ENCODE data around the gene GNPTG. TPM values are rescaled to one million over a fixed set of nuclear protein-coding genes. Genes with fewer than 3 reads are reported as not detected.

GNPTG gene
- total RNA-seq, 1 donor from 2014 or later: 25.7 TPM

DNA sequence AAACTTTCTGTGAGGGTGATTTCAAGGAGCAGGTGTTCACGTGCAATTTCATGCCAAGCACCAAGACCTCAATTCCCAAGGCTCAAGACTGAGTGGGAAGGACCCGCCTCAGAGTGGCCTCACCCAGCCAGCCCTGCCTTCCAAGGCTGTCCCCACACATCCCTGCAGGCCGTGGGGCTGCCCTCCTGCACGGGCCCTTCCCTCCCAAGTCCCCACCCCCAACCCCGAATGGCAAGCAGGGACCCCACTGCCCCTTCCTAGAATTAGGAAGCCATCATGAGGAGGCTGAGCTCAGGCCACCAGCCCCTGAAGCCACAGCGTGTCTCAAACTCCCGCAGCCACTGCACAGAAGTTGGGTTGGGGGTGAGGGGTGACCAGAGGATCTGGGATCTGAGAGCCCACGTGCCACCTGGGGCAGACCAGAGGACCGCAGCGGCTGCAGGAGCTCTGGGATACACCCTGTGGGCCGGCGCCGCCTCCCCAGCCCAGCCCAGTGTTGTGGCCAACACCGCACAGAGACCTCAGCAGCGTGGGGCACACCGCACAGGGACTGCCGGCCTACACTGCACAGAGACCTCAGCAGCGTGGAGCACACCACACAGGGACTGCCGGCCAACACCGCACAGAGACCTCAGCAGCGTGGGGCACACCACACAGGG, 20.7 kb downstream of the GNPTG start:
- ATAC-seq: no peak

DNA sequence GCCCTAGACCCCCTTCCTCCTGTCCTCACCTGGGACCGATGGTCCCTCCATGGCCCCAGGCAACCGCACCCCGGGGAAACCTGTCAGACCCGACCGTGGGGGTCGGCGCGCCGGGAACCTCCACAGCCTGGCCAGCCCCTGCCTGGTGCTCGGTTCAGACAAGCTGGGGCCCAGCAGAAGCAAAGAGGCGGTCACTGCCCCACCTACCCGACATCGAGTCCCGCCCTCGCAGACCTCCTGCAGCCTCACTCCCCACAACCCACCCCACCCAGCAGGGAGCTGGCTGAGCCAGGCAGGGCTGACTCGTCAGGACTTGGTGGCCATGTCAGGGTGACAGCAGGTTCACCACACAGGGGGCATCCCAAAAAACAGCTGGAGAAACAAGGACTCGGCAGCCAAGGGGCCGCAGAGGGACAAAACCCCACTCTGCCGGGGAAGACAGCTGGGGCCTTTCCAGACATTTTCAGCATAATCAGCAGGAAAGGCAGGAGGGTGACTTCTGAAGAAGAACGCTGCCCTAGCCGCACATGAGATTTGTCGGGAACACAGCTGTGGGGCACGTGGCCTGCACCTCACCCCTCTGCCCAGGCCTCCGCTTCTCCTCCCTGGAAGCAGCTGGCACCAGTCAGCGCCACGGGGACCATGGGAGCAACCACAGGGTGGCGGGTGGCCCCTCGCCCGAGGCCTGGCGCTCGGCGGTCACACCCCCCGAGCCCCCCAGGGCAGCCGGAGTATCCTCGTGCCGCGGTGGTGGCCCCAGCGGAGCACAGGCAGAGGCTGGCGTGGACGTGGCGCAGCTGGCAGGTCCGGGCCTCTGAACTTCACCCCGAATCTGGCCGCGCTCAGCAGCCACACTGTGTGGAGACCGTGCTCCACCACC, 22.9 kb downstream of the GNPTG start:
- ATAC-seq: no peak

DNA sequence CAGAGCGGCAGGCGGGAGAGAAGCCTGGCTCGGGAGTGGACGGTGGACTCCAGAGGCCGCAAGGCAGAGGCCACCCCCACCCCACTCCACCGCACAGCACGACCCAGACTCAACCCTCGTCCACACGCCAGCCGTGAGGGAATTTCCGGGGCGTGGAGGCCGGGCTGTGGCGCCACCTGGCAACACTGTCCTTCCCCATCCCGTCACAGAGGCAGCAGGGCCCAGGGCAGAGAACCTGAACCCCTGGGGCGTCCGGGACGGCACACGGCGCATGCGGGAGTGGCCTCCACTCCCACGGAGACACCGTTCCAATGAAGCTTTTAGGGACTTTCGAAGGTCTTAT, 23.5 kb downstream of the GNPTG start:
- ATAC-seq: no peak

DNA sequence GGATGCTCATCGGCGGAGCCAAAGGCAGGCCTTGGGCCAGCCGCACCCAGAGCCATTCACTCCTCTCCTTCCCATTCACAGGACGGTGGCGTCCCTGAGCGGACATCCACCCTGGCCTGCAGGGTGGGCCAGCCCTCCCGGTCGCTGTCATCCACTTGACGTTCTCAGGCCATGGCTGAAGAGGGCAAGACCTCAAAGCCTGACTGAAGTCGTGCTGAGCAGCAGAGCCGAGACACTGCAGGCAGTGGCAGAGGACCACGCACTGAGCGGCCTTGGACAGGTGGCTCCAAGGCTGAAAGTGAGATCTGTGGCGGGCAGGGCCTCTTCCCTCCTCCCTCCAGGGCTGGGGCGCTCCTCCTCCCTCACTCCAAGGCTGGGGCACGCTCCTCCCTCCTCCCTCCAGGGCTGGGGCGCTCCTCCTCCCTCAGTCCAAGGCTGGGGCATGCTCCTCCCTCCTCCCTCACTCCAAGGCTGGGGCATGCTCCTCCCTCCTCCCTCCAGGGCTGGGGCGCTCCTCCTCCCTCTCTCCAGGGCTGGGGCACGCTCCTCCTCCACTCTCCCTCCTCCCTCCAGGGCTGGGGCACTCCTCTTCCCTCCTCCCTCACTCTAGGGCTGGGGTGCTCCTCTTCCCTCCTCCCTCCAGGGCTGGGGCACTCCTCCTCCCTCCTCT, 24.1 kb downstream of the GNPTG start:
- ATAC-seq: peak; percentile 3

DNA sequence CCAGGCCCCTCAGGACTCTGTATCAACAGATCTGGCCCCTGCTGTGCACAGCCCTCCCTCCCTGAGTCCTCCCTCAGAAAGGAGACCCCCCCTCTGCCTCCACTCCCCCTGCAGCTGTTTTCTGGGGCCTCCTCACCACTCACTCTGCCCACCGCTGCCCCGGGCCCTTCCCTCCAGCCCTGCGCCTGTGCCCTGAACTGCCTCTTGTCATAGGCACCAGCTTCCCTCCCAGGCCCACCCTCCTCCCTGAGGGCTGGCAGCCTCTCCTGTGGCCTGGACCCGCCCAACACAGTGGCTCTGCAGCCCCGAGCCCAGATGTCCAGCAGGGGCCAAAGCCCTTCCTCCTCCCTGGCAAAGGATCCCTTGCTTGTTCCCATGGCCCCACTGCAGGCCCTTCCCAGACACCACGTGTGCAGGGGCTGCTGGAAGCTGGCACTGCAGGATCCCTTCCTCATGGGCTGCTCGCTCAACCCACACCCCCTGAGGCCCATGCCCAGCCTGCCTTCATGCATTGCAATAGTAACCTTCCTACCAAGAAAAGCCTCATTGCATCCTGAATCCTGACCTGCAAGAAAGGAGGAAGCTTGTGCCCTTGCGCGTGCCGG, 25.8 kb downstream of the GNPTG start:
- no peak for ATAC-seq

DNA sequence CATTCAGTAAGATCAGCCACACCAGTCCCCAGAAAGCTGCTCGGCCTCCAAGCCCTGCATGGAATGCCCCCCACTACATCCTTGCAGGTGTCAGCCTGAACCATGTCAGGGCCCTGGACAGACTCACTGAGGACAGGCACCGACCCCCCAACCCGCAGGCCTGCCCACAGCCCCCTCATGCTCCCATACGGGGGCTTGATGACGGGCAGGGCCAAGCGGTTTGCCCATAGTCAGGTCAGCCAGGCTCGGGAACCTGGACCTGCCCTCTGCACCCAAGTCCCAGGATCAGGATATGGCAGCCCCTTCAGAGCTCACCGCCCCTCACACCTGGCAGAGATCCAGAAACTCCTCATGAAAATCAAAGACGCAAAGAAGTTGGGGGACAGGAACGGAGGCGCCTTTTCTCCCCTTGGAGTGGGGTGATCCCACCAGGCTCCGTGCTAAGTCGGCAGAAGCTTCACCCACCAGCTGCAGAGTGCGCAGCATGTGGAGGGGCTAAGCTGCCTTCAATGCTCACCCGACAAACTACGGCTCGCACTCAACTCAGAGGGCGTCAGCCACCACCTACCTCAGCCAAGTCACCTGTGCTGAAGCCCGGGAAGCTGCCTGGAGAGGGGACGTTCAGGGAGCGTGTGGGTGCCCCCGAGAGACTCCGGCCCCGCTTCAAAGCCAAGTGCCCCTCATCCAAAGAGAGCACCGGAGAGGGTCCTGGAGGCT, 26.5 kb downstream of the GNPTG start:
- no peak for ATAC-seq

DNA sequence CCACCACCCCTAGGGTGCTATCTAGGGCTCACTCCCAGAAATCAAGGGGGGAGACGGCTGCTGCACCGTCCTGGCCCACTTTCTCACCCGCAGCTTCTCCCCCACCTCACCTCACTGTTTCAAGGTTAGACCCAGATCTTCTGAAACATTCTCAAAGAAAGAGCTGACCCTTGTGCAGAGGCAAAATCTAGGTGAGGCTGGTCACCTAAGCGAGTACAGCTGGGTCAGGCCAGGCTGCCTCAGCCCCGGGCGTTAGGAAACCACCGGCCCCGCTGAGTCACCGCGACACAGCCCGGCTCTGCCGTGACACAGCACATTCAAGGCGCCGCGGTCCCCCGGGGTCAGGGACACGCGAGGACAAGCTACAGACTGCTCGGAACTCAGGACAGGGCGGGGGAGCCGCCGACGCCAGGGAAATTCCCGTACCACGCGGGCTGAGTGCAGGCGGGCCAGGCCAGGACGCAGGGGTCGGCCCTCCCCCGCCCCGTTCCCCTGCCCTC, 27.1 kb downstream of the GNPTG start:
- peak; percentile 82 for ATAC-seq

DNA sequence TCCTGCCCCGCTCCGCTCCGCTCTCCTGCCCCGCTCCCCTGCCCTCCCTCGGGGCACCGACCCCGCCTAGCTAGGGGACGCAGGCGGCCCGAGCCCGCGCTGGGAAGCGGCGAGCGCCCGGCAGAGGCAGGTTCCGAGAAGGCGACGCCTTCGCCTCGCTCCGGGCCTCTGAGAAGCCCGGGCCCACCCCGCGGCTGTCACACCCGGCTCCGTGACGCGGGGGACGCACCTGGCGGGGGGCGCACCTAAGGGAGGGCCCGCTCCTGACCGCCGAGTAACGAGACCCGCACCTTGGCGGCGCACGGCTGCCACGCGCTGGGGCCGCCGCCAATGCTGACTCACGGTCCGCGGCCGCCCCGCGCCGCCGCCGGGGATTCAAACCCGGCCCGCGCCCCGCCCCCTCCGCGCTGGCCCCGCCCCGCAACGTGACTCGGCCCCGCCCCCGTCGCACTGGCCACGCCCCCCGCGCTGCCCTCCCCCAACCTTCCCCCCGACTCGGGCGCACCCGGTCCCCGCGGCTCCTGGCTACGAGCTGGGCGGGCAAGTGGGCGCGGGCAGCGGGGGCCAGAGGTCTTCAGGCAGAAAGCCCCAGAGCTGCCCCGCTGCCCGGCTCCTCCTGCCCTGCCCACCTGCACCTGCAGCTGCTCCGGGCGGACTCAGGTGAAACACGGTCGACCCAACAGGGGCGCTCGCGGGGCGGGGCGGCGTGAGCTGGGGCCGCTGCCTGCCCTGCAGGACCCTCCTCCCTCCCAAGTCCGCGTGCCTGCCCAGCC, 27.8 kb downstream of the GNPTG start:
- peak; percentile 76 for ATAC-seq

DNA sequence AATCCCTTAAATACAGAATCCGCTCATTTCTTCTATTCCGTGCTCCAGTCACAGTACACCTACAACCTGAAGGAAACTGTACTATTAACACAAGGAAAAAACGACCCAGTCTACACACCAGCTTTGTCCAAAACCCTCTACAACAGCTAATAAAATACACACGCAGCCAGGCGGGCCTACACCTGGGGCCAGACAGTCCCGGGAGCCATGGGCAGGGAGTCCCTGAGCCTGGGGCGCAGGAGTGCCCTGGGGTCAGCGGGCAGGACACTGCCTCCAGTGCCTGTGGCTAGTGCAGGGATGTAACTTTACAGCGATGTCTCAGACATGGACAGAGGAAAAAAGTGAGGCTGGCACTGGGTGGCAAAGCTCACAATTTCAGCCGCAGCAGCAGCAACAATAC, 28.5 kb downstream of the GNPTG start:
- ATAC-seq: no peak

DNA sequence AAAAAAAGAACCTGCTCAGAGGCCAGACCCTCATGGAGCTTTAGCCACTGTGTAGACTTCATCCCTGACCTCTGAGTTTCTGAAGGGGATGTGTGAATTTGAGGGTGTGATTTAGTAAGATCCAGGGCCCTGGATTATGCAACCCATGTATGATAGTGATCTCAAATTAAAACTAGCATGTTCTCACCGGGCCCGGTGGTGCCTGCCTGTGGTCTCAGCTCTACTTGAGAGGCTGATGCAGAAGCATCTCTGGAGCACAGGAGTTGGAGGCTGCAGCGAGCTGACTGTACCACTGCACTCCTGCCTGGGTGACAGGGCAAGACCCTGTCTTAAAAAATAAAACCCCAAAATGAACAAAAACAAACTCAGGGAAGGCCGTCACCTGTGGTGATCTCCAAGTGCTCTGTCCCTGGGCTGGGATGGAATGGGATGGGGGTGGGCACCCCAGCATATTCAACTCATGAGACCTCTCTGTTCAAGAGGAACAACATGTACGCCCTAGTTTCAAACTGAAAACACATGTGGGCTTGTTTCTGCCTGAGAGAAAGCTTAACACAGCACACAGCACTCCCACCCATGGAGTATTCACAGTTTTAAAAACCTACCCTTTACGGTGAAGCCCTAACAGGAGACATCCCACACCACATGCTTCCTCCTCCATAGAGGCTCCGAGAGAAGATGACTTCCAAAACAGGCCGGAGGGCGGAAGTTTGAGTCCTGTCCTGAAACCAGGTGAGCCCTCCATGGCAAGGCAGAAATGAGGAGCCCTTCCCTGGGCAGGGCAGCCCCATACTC, 30.1 kb downstream of the GNPTG start:
- ATAC-seq: no peak

DNA sequence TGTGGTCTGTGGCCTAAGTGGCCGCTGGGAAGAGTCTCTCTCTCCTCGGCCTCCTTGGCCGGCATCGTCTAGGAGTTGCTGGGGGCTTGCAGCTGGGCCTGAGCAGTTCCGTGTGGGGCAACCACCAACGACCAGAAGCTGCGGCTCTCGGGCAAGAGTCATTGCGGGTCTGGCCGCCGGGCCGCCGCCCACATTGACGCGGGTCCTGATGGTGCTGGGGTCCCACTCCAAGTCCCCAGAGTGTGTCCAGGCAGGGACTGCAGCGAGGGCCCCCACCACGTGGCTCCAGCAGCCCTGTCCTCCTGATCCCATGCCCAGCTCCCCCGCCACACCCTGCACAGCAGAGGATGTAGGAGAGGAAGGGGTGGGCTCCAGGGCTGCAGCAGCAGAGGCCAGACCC, 31.8 kb downstream of the GNPTG start:
- ATAC-seq: no peak

DNA sequence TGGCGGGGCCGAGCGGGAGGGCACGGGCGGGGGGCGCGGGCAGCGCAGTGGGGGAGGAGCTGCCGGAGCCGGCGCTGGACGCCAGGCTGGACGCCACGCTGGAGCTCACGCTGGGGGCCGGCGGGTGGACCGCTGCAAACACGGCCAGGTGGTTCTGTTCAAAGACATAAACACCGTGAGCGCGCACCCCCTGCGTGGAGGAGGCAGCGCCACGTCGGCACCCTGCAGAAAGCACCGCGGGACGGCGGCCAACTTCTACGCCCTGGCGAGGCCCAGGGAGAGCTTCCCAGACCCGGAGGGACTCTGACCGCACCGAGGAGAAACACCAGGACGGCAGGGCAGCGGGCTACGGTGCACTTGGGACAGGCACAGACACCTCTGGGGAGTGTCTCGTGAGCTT, 33.5 kb downstream of the GNPTG start:
- ATAC-seq: no peak

DNA sequence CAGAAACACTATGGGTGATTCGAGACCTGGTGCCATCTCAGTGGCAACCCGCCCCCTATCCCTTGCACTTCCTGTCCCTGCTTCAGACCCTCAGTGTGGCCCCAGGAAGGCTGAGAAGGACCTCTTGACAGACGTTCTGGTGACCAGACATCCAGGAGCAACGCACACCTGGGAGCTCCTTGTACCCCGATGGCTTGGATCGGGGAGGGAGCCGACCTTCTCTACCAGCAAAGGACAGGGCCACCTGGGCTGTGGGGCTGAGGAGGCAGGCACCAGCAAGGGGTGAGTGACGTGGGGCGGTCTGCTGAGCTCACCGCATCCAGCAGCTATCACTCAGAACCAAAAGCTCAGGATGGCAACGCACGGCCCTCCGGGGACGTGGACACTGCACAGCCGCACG, 35.6 kb downstream of the GNPTG start:
- no peak for ATAC-seq

DNA sequence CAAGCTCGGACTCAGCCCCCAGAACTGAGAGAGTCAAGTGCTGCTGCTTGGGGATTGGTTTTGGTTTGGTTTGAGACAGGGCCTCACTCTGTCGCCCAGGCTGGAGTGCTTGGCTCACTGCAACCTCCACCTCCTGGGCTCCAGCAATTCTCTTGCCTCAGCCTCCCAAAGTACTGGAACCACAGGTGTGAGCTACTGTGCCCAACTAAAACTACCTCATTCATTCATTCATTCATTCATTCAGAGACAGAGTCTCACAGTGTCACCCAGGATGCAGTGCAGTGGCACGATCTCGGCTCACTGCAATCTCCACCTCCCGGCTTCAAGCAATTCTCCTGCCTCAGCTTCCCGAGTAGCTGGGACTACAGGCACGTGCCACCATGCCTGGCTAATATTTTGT, 38.0 kb downstream of the GNPTG start:
- no peak for ATAC-seq

DNA sequence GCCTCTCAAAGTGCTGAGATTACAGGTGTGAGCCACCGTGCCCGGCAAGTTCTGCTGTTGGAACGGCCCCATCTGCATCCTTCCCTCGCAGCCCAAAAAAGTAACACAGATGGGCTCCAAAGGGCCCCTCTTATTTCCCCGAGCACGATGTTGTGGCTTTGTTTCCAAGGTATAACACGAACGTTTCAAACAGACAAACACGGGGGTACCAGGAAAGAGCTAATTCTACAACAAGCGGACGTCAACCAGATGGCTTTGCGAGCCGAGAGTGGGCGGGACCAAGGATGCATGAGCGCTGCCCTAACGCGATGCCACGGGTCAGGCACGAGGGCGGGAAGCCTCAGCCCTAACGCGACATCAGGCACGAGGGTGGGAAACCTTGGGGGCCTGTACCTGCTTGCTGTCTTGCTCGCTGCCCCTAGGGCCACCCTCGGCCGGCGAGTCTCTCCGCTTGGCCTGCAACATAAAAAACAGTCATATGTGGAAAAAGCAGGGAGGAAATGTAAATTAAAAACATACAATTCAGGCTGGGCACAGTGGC, 38.6 kb downstream of the GNPTG start:
- ATAC-seq: no peak

DNA sequence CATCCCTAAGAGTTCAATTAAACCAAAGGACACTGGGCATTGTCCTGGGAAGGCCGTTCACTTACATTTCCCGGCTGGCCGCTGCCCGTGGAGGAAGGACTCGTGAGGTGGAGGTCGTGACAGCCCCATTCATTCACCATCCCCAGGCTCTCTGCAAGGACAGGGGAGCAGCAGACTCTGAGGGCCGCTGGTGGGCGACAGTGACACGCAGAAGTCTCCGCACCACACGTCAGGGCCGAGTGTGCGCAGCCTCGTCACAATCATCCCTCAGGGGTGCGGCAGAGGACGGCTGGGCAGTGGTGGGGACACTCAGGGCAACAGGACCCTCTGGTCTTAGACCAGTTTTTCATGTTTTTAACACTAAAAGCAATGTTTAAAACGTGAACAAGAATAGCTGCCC, 41.1 kb downstream of the GNPTG start:
- no peak for ATAC-seq

DNA sequence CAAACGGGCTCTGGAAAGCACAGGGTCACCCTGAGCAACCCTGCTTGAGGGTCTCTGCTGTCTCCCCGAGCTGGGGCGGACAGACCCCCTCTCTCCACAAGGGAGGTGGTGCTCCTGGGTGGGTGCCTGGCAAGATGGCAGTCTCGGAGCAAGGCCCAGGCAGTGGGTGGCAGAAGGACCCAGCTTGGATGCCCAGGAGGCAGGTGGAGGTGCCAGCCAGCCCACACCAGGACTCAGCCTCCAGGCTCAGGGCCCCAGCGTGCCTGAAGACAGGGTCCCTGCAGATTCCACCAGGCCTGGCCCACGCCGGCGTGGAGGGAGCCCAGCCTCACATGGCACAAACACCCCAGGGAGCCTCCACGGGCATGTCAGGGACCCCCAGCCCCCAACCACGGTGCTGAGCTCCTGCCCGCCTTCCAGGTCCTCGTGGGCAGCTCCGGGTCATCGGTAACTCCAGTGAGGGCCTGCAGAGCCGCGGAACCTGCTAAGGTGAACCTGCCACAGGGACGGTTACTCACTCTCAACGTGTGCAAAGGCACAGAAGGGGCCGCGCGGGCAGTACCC, 42.0 kb downstream of the GNPTG start:
- ATAC-seq: no peak

DNA sequence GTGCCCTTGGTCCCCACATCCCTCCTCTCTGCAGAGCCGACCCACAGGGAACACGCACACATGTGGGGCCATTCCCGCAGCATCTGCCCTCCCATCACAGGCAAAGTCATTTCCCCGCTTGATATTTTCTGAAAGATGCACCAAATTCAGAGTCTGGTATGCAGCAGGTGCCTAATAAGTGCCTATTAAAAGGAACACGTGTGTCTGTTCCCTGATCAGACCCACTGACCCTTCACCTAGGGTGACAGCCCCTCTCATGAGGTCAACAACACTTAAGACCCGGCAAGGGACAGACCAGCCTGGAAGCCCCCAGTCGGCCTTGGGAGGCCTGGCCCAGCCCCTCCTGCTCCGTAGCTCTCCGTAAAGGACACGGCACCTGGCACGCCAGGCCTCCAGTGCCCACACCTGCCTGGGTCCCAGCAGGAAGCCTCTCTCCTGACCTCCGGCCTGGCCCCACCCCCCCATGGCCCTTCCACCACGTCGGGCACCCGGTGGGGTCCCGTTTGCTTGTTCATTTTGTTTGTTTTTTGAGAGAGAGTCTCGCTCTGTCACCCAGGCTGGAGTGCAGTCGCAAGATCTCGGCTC, 42.7 kb downstream of the GNPTG start:
- ATAC-seq: peak; percentile 8

DNA sequence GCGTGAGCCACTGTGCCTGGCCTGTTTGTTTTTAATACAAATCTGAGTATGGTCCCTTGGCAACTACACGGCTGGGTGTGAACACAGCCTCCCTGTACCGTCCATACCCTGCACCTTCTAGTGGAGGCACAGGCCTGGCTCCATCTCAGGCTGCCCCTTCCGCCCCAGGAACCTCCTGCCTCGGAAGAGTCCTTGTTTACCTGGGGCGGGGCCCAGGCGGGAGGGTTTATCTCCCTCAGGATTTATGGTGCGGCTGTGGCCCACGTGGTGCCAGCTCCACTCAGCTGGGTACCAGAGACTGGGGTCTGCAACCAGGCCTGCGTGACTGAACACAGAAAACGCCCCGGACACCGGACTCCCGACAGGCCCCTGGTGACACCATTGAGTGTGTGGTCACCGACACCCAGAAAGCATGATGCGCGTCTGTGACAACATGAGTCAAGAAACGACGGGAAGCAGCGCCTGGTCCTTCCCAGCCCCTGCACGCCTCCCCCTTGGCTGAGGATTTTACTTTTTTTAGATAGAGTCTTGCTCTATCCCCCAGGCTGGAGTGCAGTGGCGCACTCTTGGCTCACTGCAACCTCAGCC, 43.8 kb downstream of the GNPTG start:
- ATAC-seq: no peak
